ENCODE measurements around the gene XRCC1.

XRCC1 gene

DNA sequence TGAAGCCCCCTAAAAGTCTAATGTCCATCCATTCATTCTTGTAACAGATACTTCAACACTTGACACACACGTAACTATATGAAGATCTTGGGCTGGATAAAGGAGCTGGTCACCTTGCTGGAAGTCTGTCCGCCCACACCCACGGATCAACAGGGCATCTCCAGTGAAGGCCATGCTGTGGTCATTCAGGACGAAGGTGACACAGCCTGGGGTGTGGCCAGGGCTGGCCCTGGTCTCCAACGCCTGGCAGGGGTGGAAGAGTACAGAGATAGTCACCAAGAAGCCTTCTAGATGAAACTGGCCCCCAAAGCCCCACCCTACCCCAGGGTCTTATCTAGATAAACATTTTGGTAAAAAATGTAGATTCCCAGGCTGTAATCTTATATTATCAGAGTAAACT, 64.0 kb downstream of the XRCC1 start:
- POLR2A ChIA-PET: no interaction called here
- TF ChIP-seq, protein P1, sequence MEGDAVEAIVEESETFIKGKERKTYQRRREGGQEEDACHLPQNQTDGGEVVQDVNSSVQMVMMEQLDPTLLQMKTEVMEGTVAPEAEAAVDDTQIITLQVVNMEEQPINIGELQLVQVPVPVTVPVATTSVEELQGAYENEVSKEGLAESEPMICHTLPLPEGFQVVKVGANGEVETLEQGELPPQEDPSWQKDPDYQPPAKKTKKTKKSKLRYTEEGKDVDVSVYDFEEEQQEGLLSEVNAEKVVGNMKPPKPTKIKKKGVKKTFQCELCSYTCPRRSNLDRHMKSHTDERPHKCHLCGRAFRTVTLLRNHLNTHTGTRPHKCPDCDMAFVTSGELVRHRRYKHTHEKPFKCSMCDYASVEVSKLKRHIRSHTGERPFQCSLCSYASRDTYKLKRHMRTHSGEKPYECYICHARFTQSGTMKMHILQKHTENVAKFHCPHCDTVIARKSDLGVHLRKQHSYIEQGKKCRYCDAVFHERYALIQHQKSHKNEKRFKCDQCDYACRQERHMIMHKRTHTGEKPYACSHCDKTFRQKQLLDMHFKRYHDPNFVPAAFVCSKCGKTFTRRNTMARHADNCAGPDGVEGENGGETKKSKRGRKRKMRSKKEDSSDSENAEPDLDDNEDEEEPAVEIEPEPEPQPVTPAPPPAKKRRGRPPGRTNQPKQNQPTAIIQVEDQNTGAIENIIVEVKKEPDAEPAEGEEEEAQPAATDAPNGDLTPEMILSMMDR (IDR thresholded peaks at IDR 0.05; ENCODE audit: control extremely low read depth, extremely low read depth, low read depth, missing control alignments): no peak
- CTCF ChIA-PET: interaction anchor here (1.0 to 3.1 kb wide), 3 partner anchors 8 to 79 kb away, joined by 4 to 13 read pairs (median 4); no protein-coding TSS in a partner anchor
- no peak for DNase-seq (ENCODE audit: extremely low spot score)

DNA sequence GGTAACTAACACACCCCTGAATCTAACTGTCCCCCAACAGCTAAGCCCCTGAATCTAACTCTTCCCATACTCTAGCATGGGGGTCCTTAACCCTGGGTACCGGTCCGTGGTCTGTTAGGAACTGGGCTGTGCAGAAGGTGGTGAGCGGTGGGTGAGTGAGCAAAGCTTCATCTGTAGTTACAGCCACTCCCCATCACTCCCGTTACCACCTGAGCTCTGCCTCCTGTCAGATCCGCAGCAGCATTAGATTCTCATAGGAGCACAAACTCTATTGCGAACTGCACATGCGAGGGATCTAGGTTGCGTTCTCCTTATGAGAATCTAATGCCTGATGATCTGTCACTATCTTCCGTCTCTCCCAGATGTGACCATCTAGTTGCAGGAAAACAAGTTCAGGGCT, 64.6 kb downstream of the XRCC1 start:
- ChIA-PET CTCF (interaction anchor here (1.0 to 3.1 kb wide), 4 partner anchors 9 to 79 kb away, joined by 4 to 21 read pairs (median 8); no protein-coding TSS in a partner anchor), POLR2A (no interaction called here)
- DNase-seq (ENCODE audit: extremely low spot score): no peak
- TF ChIP-seq, protein P1 (IDR thresholded peaks at IDR 0.05; ENCODE audit: control extremely low read depth, extremely low read depth, low read depth, missing control alignments): no peak

DNA sequence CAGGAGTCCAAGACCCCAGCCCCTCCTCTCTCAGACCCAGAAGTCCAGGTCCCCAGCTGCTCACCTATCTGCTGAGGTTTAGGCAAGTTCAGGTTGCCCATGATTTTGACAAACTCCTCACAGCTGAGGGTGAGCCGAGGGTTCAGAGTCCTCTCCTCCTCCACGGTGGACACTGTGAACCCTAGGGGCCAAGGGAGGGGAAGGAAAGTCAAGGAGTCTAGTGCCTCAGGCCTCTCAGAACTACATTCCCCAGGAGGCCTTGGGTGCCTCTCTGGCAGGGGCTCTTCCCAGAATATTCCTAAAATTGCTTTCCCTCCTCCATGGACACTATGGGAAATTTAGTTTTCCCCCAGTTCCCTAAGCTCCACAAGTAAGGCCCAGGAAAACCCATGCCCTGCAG, 67.4 kb downstream of the XRCC1 start:
- TF ChIP-seq, protein P1 (IDR thresholded peaks at IDR 0.05; ENCODE audit: control extremely low read depth, extremely low read depth, low read depth, missing control alignments): no peak
- CTCF ChIA-PET: interaction anchor here (1.0 to 3.1 kb wide), 2 partner anchors 12 to 61 kb away, joined by 3 to 21 read pairs; no protein-coding TSS in a partner anchor
- POLR2A ChIA-PET: interaction anchor here (0.7 kb wide), 1 partner anchor 307 kb away, joined by 5 read pairs; no protein-coding TSS in a partner anchor
- DNase-seq (ENCODE audit: extremely low spot score): no peak

DNA sequence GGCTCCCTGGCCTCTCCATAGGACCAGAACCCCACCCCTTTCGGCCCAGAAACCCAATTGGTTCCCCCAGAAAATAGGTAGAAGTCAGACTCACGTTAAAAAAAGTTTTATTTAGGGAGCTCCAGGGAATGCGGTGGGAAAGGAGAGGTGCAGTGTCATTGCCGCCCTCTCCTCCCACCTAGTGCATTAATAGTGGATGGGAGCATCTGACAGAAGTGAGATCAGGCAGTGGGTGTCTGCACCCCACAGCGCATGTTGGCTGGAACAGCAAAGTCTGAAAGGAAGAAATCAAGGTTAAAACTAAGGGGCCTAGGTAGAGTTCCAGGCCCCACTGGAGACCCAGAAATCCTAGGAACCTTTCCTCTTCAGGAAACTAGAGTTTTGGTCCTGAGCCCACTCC, 68.7 kb downstream of the XRCC1 start:
- no peak for DNase-seq (ENCODE audit: extremely low spot score)
- TF ChIP-seq, protein P1 (IDR thresholded peaks at IDR 0.05; ENCODE audit: control extremely low read depth, extremely low read depth, low read depth, missing control alignments): no peak
- CTCF ChIA-PET: interaction anchor here (2.1 to 3.8 kb wide), 2 partner anchors 13 to 47 kb away, joined by 5 to 22 read pairs; no protein-coding TSS in a partner anchor
- POLR2A ChIA-PET: interaction anchor here (0.5 kb wide), 1 partner anchor 66 kb away, joined by 6 read pairs; no protein-coding TSS in a partner anchor

DNA sequence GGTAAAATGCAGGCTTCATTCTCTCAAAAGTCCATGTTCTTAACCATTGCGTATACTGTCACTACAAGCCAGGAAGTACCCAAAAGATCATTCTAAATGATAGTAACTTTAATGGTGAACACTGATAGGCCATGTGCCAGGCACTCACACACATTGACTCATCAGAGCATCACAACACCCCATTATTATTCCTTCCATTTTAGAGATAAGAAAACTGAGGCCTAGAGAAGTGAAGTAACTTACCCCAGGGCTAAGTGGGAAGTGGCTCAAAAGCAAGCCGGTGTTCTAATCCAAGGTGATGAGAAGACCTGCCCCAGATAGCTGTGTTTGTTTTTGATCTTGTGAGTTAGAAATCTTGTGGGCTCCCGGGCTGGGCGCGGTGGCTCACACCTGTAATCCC, 69.4 kb downstream of the XRCC1 start:
- ChIA-PET CTCF (interaction anchor here (1.4 to 3.8 kb wide), 4 partner anchors 14 to 88 kb away, joined by 3 to 22 read pairs (median 12); no protein-coding TSS in a partner anchor), POLR2A (interaction anchor here (0.5 kb wide), 1 partner anchor 66 kb away, joined by 6 read pairs; no protein-coding TSS in a partner anchor)
- no peak for DNase-seq (ENCODE audit: extremely low spot score)
- TF ChIP-seq, protein P1 (IDR thresholded peaks at IDR 0.05; ENCODE audit: control extremely low read depth, extremely low read depth, low read depth, missing control alignments): no peak

DNA sequence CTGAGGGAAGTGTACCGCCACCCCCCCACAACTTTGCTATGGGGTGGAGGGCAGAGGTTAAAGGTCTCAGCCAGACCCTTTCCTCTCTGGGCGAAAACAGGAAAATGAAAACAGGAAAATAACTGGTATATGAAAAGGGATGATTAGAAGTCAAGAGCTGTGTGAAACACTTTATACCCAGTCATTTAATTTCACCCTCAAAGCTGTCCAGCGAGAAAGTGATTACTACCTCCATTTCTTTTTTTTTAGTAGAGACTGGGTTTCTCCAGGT, 70.2 kb downstream of the XRCC1 start:
- no peak for DNase-seq (ENCODE audit: extremely low spot score)
- TF ChIP-seq, protein P1 (IDR thresholded peaks at IDR 0.05; ENCODE audit: control extremely low read depth, extremely low read depth, low read depth, missing control alignments): no peak
- POLR2A ChIA-PET: no interaction called here
- CTCF ChIA-PET: interaction anchor here (1.0 to 3.8 kb wide), 9 partner anchors 11 to 89 kb away, joined by 3 to 22 read pairs (median 6); partner anchors contain the start of gene ETHE1
